Nephron progenitor cell (in vitro differentiated cells): ENCODE measurements around the gene RAVER2.
"Not testable (repeated sequence)": the region's sequence is repeated elsewhere in the genome, so short reads cannot be mapped to it uniquely, and the experiment has no call there.

Experiments used
- DNase-seq: peaks from one replicate; pipeline ENCODE4 v3.0.0; 2021
- H3K27ac Mint-ChIP-seq: 2 replicates; pipeline ENCODE4 v1.8.0; 2021; ENCODE audit warnings: mild to moderate bottlenecking, moderate library complexity, mixed read lengths
- H3K27me3 Mint-ChIP-seq: 2 replicates; pipeline ENCODE4 v1.8.0; 2021; ENCODE audit warnings: mild to moderate bottlenecking, low read depth, mixed read lengths; ENCODE audit not compliant: poor library complexity
- H3K36me3 Mint-ChIP-seq: 2 replicates; pipeline ENCODE4 v1.8.0; 2021; ENCODE audit warnings: low read depth, mixed read lengths
- H3K4me1 Mint-ChIP-seq: 2 replicates; pipeline ENCODE4 v1.8.0; 2021; ENCODE audit warnings: mixed read lengths
- H3K4me3 Mint-ChIP-seq: 2 replicates; pipeline ENCODE4 v1.8.0; 2021; ENCODE audit warnings: mild to moderate bottlenecking, moderate library complexity, mixed read lengths
- H3K9me3 Mint-ChIP-seq: 2 replicates; pipeline ENCODE4 v1.8.0; 2021; ENCODE audit warnings: mild to moderate bottlenecking, moderate library complexity, mixed read lengths
- TF ChIP-seq, protein P1 (sequence below): fragments of 200-600 bp; sonication (generic); IDR thresholded peaks from 2 replicates; pipeline ENCODE4 v1.5.0; 2021; ENCODE audit warnings: antibody characterized with exemption

The RAVER2 gene

DNA sequence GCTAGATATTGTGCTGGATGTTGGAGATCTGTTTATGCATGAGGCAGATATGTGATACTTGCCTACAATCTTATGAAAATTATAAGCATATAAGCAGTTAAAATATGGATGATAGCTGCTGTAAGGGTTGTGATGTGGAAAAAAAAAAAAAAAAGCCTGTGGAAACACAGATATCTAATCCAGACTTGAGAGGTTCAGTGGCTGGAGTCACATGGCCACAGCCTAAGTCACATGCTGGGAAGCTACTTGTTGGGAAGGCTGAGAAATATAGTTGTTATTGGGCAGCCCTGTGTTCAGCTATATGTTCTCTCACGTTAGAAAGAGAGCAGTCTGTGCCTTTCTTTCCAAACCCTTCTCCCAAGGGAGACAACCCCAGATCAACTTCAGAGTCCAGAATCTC lies 15.1 kb downstream of the RAVER2 start:
- TF ChIP-seq, protein P1, sequence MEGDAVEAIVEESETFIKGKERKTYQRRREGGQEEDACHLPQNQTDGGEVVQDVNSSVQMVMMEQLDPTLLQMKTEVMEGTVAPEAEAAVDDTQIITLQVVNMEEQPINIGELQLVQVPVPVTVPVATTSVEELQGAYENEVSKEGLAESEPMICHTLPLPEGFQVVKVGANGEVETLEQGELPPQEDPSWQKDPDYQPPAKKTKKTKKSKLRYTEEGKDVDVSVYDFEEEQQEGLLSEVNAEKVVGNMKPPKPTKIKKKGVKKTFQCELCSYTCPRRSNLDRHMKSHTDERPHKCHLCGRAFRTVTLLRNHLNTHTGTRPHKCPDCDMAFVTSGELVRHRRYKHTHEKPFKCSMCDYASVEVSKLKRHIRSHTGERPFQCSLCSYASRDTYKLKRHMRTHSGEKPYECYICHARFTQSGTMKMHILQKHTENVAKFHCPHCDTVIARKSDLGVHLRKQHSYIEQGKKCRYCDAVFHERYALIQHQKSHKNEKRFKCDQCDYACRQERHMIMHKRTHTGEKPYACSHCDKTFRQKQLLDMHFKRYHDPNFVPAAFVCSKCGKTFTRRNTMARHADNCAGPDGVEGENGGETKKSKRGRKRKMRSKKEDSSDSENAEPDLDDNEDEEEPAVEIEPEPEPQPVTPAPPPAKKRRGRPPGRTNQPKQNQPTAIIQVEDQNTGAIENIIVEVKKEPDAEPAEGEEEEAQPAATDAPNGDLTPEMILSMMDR, result no peak
- no peaks in the 10 kb centered on the region for H3K4me1 Mint-ChIP-seq
- H3K27me3 Mint-ChIP-seq, result no peaks in the 10 kb centered on the region
- no peak overlapping the region for H3K27ac Mint-ChIP-seq
- H3K36me3 Mint-ChIP-seq, result peaks cover 46% of the 10 kb centered on the region
- H3K9me3 Mint-ChIP-seq, result peaks cover 18% of the 10 kb centered on the region
- H3K4me3 Mint-ChIP-seq, result no peak overlapping the region
- DNase-seq, result no peak

GRCh38 chr1:64765012-64765411 lies 20.1 kb downstream of the RAVER2 start:
- H3K27me3 Mint-ChIP-seq, result no peaks in the 10 kb centered on the region
- H3K36me3 Mint-ChIP-seq, result peaks cover 39% of the 10 kb centered on the region
- TF ChIP-seq, protein P1, result no peak
- H3K4me1 Mint-ChIP-seq, result no peaks in the 10 kb centered on the region
- peaks cover 4% of the 10 kb centered on the region for H3K9me3 Mint-ChIP-seq
- H3K4me3 Mint-ChIP-seq, result no peak overlapping the region
- no peak overlapping the region for H3K27ac Mint-ChIP-seq
- DNase-seq, result no peak

- no peaks in the 10 kb centered on the region for H3K27me3 Mint-ChIP-seq
- TF ChIP-seq, protein P1, result no peak
- peaks cover 12% of the 10 kb centered on the region for H3K9me3 Mint-ChIP-seq
- no peak for DNase-seq
- peaks cover 47% of the 10 kb centered on the region for H3K36me3 Mint-ChIP-seq
- H3K27ac Mint-ChIP-seq, result no peak overlapping the region
- no peak overlapping the region for H3K4me3 Mint-ChIP-seq
- H3K4me1 Mint-ChIP-seq, result no peaks in the 10 kb centered on the region
Observed at GRCh38 chr1:64765826-64766225, 21.0 kb downstream of the RAVER2 start.

- H3K4me3 Mint-ChIP-seq, result no peak overlapping the region
- H3K27me3 Mint-ChIP-seq, result no peaks in the 10 kb centered on the region
- no peak overlapping the region for H3K27ac Mint-ChIP-seq
- peaks cover 16% of the 10 kb centered on the region for H3K9me3 Mint-ChIP-seq
- no peak for DNase-seq
- TF ChIP-seq, protein P1, result no peak
- H3K4me1 Mint-ChIP-seq, result no peaks in the 10 kb centered on the region
- peaks cover 53% of the 10 kb centered on the region for H3K36me3 Mint-ChIP-seq
Observed at GRCh38 chr1:64766429-64766828, 21.6 kb downstream of the RAVER2 start.

- Mint-ChIP-seq H3K4me1 (no peaks in the 10 kb centered on the region), H3K27ac (no peak overlapping the region), H3K9me3 (peaks cover 36% of the 10 kb centered on the region), H3K4me3 (no peak overlapping the region), H3K36me3 (peaks cover 66% of the 10 kb centered on the region), H3K27me3 (no peaks in the 10 kb centered on the region)
- DNase-seq, result no peak
- TF ChIP-seq, protein P1, result no peak
Observed at GRCh38 chr1:64769482-64769881, 24.6 kb downstream of the RAVER2 start.

GRCh38 chr1:64769971-64770370 lies 25.1 kb downstream of the RAVER2 start:
- H3K27me3 Mint-ChIP-seq, result no peaks in the 10 kb centered on the region
- peaks cover 37% of the 10 kb centered on the region for H3K9me3 Mint-ChIP-seq
- H3K4me1 Mint-ChIP-seq, result no peaks in the 10 kb centered on the region
- DNase-seq, result no peak
- H3K36me3 Mint-ChIP-seq, result peaks cover 67% of the 10 kb centered on the region
- no peak overlapping the region for H3K4me3 Mint-ChIP-seq
- TF ChIP-seq, protein P1, result no peak
- H3K27ac Mint-ChIP-seq, result no peak overlapping the region

DNA sequence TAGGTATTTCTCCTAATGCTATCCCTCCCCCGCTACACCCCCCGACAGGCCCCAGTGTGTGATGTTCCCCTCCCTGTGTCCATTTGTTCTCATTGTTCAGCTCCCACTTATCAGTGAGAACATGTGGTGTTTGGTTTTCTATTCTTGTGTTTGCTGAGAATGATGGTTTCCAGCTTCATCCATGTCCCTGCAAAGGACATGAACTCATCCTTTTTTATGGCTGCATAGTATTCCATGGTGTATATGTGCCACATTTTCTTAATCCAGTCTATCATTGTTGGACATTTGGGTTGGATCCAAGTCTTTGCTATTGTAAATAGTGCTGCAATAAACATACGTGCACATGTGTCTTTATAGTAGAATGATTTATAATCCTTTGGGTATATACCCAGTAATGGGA lies 28.4 kb downstream of the RAVER2 start:
- Mint-ChIP-seq H3K36me3 (peaks cover 77% of the 10 kb centered on the region), H3K9me3 (peaks cover 37% of the 10 kb centered on the region)
- not testable (repeated sequence) for DNase-seq, H3K4me1 Mint-ChIP-seq, H3K27ac Mint-ChIP-seq, H3K27me3 Mint-ChIP-seq, H3K4me3 Mint-ChIP-seq
